HepG2 (cell line): Measurements from ENCODE around the gene TPP2. TPM values are rescaled to one million over a fixed set of nuclear protein-coding genes. Genes with fewer than 3 reads are reported as not detected.

ENCODE experiments used
- BORCS8-MEF2B ChIP-seq: sonication (generic); formaldehyde crosslinking; IDR thresholded peaks from 2 replicates; pipeline ENCODE4 v1.8.0; 2022; ENCODE audit warnings: mild to moderate bottlenecking, missing genetic modification reagents
- CAMTA2 ChIP-seq: sonication (generic); formaldehyde crosslinking; IDR thresholded peaks from 2 replicates; pipeline ENCODE4 v1.4.0; 2020; ENCODE audit warnings: mild to moderate bottlenecking, missing genetic modification reagents, borderline replicate concordance
- GABPB1 ChIP-seq: IDR thresholded peaks from 2 replicates; pipeline ENCODE4 v1.6.1; 2016; ENCODE audit warnings: mild to moderate bottlenecking, missing genetic modification reagents, moderate library complexity, missing compliant biosample characterization
- GATAD2A ChIP-seq: IDR thresholded peaks from 2 replicates; pipeline ENCODE4 v1.6.1; 2016
- HOXA3 ChIP-seq: sonication (generic); formaldehyde crosslinking; IDR thresholded peaks from 2 replicates; pipeline ENCODE4 v1.5.0; 2020; ENCODE audit warnings: missing genetic modification reagents
- KMT2B ChIP-seq: IDR thresholded peaks from 2 replicates; pipeline ENCODE4 v1.6.1; 2016; ENCODE audit warnings: missing genetic modification reagents, missing compliant biosample characterization
- MBD4 ChIP-seq: IDR thresholded peaks from 2 replicates; pipeline ENCODE4 v1.6.1; 2012; ENCODE audit warnings: low read length, inconsistent platforms, borderline replicate concordance
- RARG ChIP-seq: sonication (generic); formaldehyde crosslinking; IDR thresholded peaks from 2 replicates; pipeline ENCODE4 v1.4.0; 2020; ENCODE audit warnings: low read depth, mild to moderate bottlenecking, missing genetic modification reagents
- RFXAP ChIP-seq: sonication (generic); formaldehyde crosslinking; IDR thresholded peaks from 2 replicates; pipeline ENCODE4 v1.4.0; 2020; ENCODE audit warnings: missing genetic modification reagents, borderline replicate concordance
- SALL1 ChIP-seq: sonication (generic); formaldehyde crosslinking; IDR thresholded peaks from 2 replicates; pipeline ENCODE4 v1.8.0; 2022; ENCODE audit warnings: mild to moderate bottlenecking, missing genetic modification reagents
- SNAPC2 ChIP-seq: sonication (generic); formaldehyde crosslinking; IDR thresholded peaks from 2 replicates; pipeline ENCODE4 v1.8.1; 2022; ENCODE audit warnings: mild to moderate bottlenecking, missing genetic modification reagents
- SOX5 ChIP-seq: IDR thresholded peaks from 2 replicates; pipeline ENCODE4 v1.6.1; 2016; ENCODE audit warnings: borderline replicate concordance
- THAP11 ChIP-seq: IDR thresholded peaks from 2 replicates; pipeline ENCODE4 v1.6.1; 2016; ENCODE audit warnings: missing biosample characterization, missing genetic modification reagents
- ZMAT3 ChIP-seq: sonication (generic); formaldehyde crosslinking; conservative IDR thresholded peaks from 2 replicates; pipeline ENCODE4 v1.7.0; 2021; ENCODE audit warnings: missing genetic modification reagents
- ZNF468 ChIP-seq: sonication (generic); formaldehyde crosslinking; IDR thresholded peaks from 2 replicates; pipeline ENCODE4 v1.8.0; 2022; ENCODE audit warnings: mild to moderate bottlenecking, moderate library complexity, missing genetic modification reagents
- polyA plus RNA-seq, 8 experiments: library from polyadenylated mRNA; depleted of rRNA in 3 of 8; stranded (reverse) in 7 of 8; unstranded in 1 of 8; fragments of >200 nt; fragmentation: Illumina TruSeq in 4 of 8; extraction: Trizol in 4 of 8; gene quantifications; 2 replicates each; pipeline versions ENCODE4 v1.2.1 to v1.2.3, GENCODE V29; 2011 to 2016; ENCODE audit warnings: low read depth in 4 of 8, missing spikeins in 1 of 8, mixed read lengths in 1 of 8; ENCODE audit not compliant: insufficient read depth in 1 of 8
- total RNA-seq, 5 experiments: library from RNA; depleted of rRNA; stranded (reverse); fragments of >200 nt; fragmentation: Illumina TruSeq; extraction: Trizol; gene quantifications; 2 replicates each; pipeline ENCODE4 v1.2.3, GENCODE V29; 2016; ENCODE audit warnings: low read depth in 1 of 5
- TF ChIP-seq, protein P1 (sequence below): sonication (generic); formaldehyde crosslinking; IDR thresholded peaks from 2 replicates; pipeline ENCODE4 v1.4.0; 2020; ENCODE audit warnings: mild to moderate bottlenecking, missing genetic modification reagents, borderline replicate concordance
- TF ChIP-seq, protein P2 (sequence below): sonication (generic); formaldehyde crosslinking; IDR thresholded peaks from 2 replicates; pipeline ENCODE4 v1.5.0; 2020; ENCODE audit warnings: mild to moderate bottlenecking, missing genetic modification reagents, borderline replicate concordance
- TF ChIP-seq, protein P3 (sequence below): sonication (generic); formaldehyde crosslinking; IDR thresholded peaks from 2 replicates; pipeline ENCODE4 v1.5.1; 2020; ENCODE audit warnings: mild to moderate bottlenecking, missing genetic modification reagents, moderate library complexity
- TF ChIP-seq, protein P4 (sequence below): sonication (generic); formaldehyde crosslinking; IDR thresholded peaks from 2 replicates; pipeline ENCODE4 v1.5.0; 2020; ENCODE audit warnings: mild to moderate bottlenecking, missing genetic modification reagents

Gene TPP2
- total and polyA plus RNA-seq, 2 of the 13 experiments (the other 11 are each of a cell fraction or from before 2014, with no cell fraction given): 16.4 to 52.1 TPM

DNA sequence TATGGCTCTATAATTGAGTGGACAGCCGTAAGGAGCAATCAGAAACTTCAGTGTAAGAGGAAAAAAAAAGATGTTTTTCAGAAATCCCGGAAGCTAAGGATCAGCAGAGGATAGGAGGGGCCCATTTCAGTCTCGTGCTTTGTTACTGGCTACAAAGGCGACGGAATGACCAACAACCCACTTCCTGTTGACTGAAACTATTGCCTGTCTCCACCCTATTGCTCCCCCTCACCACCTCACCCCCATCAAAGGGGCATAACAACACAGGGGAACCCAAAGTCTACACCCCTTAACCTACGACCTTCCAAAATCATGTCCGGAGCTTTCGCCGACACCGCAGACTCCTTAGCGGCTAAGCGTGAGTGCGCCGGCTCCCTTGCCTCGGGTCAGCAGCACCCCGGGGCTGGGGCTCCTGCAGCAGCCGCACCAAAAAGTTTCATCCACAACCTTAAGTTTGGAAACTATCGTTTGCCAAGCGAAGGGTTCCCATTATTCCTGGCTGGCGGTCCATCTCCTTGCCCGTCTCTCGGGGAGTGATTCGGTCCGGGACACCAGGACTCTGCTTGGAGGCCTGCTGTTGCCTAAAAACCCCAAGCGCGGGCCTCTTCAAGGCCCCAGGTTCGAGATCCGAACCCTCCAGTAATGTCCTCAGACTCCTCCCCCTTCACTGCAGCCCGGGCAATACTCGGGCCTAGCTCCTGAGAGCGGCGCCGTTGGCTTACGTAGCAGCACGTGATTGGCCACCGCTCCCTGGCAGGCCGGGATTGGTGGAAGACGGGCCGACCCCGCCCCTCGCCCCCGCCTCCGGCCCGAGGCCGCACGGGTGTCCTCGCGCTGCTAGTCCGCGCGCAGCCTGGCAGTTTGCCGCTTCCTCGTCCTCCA lies at the start of gene TPP2 (continued):
- TF ChIP-seq, protein P1, sequence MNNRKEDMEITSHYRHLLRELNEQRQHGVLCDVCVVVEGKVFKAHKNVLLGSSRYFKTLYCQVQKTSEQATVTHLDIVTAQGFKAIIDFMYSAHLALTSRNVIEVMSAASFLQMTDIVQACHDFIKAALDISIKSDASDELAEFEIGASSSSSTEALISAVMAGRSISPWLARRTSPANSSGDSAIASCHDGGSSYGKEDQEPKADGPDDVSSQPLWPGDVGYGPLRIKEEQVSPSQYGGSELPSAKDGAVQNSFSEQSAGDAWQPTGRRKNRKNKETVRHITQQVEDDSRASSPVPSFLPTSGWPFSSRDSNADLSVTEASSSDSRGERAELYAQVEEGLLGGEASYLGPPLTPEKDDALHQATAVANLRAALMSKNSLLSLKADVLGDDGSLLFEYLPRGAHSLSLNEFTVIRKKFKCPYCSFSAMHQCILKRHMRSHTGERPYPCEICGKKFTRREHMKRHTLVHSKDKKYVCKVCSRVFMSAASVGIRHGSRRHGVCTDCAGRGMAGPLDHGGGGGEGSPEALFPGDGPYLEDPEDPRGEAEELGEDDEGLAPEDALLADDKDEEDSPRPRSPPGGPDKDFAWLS (CRISPR knock-in tag): no peak
- TF ChIP-seq CAMTA2 (CRISPR knock-in tag) (0 out of 2 replicates have a peak, but pooled peaks have one; percentile 71), ZMAT3 (CRISPR knock-in tag) (peak; percentile 74; the same call in 1 of the 2 replicates), GATAD2A (CRISPR knock-in tag) (peak; percentile 29; the same call in 1 of the 2 replicates), ZNF468 (CRISPR knock-in tag) (no peak), SALL1 (peak; percentile 52), THAP11 (CRISPR knock-in tag) (peak; percentile 83), MBD4 (no peak), RARG (CRISPR knock-in tag) (no peak), BORCS8-MEF2B (CRISPR knock-in tag) (peak; percentile 71; the same call in 1 of the 2 replicates), KMT2B (peak; percentile 82), SNAPC2 (peak; percentile 4; the same call in 1 of the 2 replicates), SOX5 (CRISPR knock-in tag) (peak; percentile 49; the same call in 1 of the 2 replicates), HOXA3 (CRISPR knock-in tag) (peak; percentile 23; the same call in 1 of the 2 replicates), GABPB1 (CRISPR knock-in tag) (peak; percentile 81), RFXAP (peak; percentile 91; the same call in 1 of the 2 replicates)
- TF ChIP-seq, protein P2, sequence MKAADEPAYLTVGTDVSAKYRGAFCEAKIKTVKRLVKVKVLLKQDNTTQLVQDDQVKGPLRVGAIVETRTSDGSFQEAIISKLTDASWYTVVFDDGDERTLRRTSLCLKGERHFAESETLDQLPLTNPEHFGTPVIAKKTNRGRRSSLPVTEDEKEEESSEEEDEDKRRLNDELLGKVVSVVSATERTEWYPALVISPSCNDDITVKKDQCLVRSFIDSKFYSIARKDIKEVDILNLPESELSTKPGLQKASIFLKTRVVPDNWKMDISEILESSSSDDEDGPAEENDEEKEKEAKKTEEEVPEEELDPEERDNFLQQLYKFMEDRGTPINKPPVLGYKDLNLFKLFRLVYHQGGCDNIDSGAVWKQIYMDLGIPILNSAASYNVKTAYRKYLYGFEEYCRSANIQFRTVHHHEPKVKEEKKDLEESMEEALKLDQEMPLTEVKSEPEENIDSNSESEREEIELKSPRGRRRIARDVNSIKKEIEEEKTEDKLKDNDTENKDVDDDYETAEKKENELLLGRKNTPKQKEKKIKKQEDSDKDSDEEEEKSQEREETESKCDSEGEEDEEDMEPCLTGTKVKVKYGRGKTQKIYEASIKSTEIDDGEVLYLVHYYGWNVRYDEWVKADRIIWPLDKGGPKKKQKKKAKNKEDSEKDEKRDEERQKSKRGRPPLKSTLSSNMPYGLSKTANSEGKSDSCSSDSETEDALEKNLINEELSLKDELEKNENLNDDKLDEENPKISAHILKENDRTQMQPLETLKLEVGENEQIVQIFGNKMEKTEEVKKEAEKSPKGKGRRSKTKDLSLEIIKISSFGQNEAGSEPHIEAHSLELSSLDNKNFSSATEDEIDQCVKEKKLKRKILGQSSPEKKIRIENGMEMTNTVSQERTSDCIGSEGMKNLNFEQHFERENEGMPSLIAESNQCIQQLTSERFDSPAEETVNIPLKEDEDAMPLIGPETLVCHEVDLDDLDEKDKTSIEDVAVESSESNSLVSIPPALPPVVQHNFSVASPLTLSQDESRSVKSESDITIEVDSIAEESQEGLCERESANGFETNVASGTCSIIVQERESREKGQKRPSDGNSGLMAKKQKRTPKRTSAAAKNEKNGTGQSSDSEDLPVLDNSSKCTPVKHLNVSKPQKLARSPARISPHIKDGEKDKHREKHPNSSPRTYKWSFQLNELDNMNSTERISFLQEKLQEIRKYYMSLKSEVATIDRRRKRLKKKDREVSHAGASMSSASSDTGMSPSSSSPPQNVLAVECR (CRISPR knock-in tag): peak; percentile 80; the same call in 1 of the 2 replicates
- TF ChIP-seq, protein P3, sequence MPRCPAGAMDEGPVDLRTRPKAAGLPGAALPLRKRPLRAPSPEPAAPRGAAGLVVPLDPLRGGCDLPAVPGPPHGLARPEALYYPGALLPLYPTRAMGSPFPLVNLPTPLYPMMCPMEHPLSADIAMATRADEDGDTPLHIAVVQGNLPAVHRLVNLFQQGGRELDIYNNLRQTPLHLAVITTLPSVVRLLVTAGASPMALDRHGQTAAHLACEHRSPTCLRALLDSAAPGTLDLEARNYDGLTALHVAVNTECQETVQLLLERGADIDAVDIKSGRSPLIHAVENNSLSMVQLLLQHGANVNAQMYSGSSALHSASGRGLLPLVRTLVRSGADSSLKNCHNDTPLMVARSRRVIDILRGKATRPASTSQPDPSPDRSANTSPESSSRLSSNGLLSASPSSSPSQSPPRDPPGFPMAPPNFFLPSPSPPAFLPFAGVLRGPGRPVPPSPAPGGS (CRISPR knock-in tag): no peak; the same call in 1 of the 2 replicates
- TF ChIP-seq, protein P4, sequence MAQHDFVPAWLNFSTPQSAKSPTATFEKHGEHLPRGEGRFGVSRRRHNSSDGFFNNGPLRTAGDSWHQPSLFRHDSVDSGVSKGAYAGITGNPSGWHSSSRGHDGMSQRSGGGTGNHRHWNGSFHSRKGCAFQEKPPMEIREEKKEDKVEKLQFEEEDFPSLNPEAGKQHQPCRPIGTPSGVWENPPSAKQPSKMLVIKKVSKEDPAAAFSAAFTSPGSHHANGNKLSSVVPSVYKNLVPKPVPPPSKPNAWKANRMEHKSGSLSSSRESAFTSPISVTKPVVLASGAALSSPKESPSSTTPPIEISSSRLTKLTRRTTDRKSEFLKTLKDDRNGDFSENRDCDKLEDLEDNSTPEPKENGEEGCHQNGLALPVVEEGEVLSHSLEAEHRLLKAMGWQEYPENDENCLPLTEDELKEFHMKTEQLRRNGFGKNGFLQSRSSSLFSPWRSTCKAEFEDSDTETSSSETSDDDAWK: no peak
